HepG2 (cell line): ENCODE data around the gene AREL1. TPM values are rescaled to one million over a fixed set of nuclear protein-coding genes. Genes with fewer than 3 reads are reported as not detected.

ENCODE experiments used
- ATAC-seq: fragments of 200-7000 bp; cut with Tn5 transposase; 3 replicates; pipeline ENCODE4 v1.9.1; 2020; ENCODE audit warnings: mild to moderate bottlenecking, moderate library complexity
- BruUV-seq: library from RNA; stranded (reverse); fragments of 400-500 nt; replicated peaks from 2 replicates; lab custom pipeline; 2021; lab: Mats Ljungman, UMichigan
- CTCF ChIA-PET: fragments of 300-600 bp; formaldehyde crosslinking; extraction: SDS; loops from one replicate; lab custom pipeline; 2021; ENCODE audit warnings: low total read pairs, inconsistent platforms, low intra/inter-chr PET ratio; lab: Yijun Ruan, JAX
- POLR2A ChIA-PET: fragments of 350-600 bp; sonication (Branson Sonifier 250); formaldehyde crosslinking; loops from one replicate; lab custom pipeline; 2020; ENCODE audit warnings: antibody characterized with exemption, inconsistent platforms; lab: Yijun Ruan, JAX
- DNase-seq: peaks from one replicate; pipeline ENCODE4 v3.0.0-alpha.2; 2015; ENCODE audit warnings: low spot score
- FAIRE-seq: peaks from 3 replicates; lab custom pipeline; 2011; peaks lifted over from hg19 to GRCh38; lab: Jason Lieb, UNC
- H2AFZ ChIP-seq: one replicate; pipeline ENCODE4 v1.6.1; 2011; ENCODE audit warnings: low read length, inconsistent platforms
- H3K27ac ChIP-seq: fragments of 300-600 bp; 3 replicates; pipeline ENCODE4 v1.8.0; 2011; ENCODE audit warnings: mixed run types, mild to moderate bottlenecking, mixed read lengths, low read length, inconsistent platforms; ENCODE audit not compliant: insufficient read depth; ENCODE audit errors: extremely low read length
- H3K27me3 ChIP-seq, 2 experiments: fragments of 200-600 bp in 1 of 2; 2 replicates in 1 of 2; 3 replicates in 1 of 2; pipeline versions ENCODE4 v1.6.0 to v1.8.0; 2011; ENCODE audit warnings: low read length in 2 of 2, mild to moderate bottlenecking in 2 of 2, moderate library complexity in 2 of 2, inconsistent platforms in 1 of 2; ENCODE audit not compliant: insufficient read depth in 2 of 2, control insufficient read depth in 1 of 2
- H3K36me3 ChIP-seq, 2 experiments: fragments of 200-600 bp in 1 of 2; replicated peaks in 1 of 2; 2 replicates in 1 of 2; 3 replicates in 1 of 2; pipeline versions ENCODE4 v1.5.1 to v1.8.0; 2011; ENCODE audit warnings: low read length in 2 of 2, inconsistent platforms in 1 of 2; ENCODE audit not compliant: insufficient read depth in 2 of 2, control insufficient read depth in 1 of 2
- H3K4me1 ChIP-seq: 2 replicates; pipeline ENCODE4 v1.5.1; 2012; ENCODE audit warnings: low read length, inconsistent platforms; ENCODE audit not compliant: insufficient read depth
- H3K4me2 ChIP-seq: 2 replicates; pipeline ENCODE4 v1.6.0; 2011; ENCODE audit warnings: low read depth, low read length, inconsistent platforms
- H3K4me3 ChIP-seq, 3 experiments: fragments of 200-600 bp in 1 of 3; sonication (generic), shearing (Covaris generic) in 1 of 3; replicated peaks in 1 of 3; 2 replicates each; pipeline ENCODE4 v1.5.1; 2011 to 2016; ENCODE audit warnings: low read length in 3 of 3, inconsistent platforms in 2 of 3, low read depth in 2 of 3, mild to moderate bottlenecking in 2 of 3, control low read depth in 1 of 3, mixed read lengths in 1 of 3; ENCODE audit not compliant: insufficient read depth in 1 of 3
- H3K79me2 ChIP-seq: one replicate; pipeline ENCODE4 v1.6.1; 2011; ENCODE audit warnings: low read length, inconsistent platforms; ENCODE audit not compliant: insufficient read depth
- H3K9ac ChIP-seq: 2 replicates; pipeline ENCODE4 v1.6.0; 2011; ENCODE audit warnings: mild to moderate bottlenecking, low read depth, low read length, inconsistent platforms; ENCODE audit not compliant: insufficient read depth
- H3K9me3 ChIP-seq: 2 replicates; pipeline ENCODE4 v1.5.1; 2012; ENCODE audit warnings: mild to moderate bottlenecking, low read length
- H4K20me1 ChIP-seq: 2 replicates; pipeline ENCODE4 v1.6.0; 2011; ENCODE audit warnings: inconsistent platforms, mild to moderate bottlenecking, low read length, moderate library complexity; ENCODE audit not compliant: insufficient read depth
- FOXA1 ChIP-seq, 2 experiments: fragments of 450-650 bp in 1 of 2; sonication (generic) in 1 of 2; formaldehyde crosslinking in 1 of 2; IDR thresholded peaks; 2 replicates each; pipeline versions ENCODE4 v1.4.0 to v1.6.1; 2016 to 2020; ENCODE audit warnings: missing genetic modification reagents in 1 of 2
- GATAD2A ChIP-seq: IDR thresholded peaks from 2 replicates; pipeline ENCODE4 v1.6.1; 2016
- MED1 ChIP-seq: sonication (generic); formaldehyde crosslinking; IDR thresholded peaks from 2 replicates; pipeline ENCODE4 v1.4.0; 2020; ENCODE audit warnings: missing genetic modification reagents
- NCOA1 ChIP-seq: sonication (generic); formaldehyde crosslinking; IDR thresholded peaks from 2 replicates; pipeline ENCODE4 v1.9.0; 2021; ENCODE audit warnings: missing genetic modification reagents
- RELA ChIP-seq: sonication (generic); formaldehyde crosslinking; IDR thresholded peaks from 2 replicates; pipeline ENCODE4 v1.4.0; 2020; ENCODE audit warnings: missing genetic modification reagents
- SMAD1 ChIP-seq: sonication (generic); formaldehyde crosslinking; IDR thresholded peaks from 2 replicates; pipeline ENCODE4 v1.4.0; 2020; ENCODE audit warnings: missing genetic modification reagents, low read depth, mild to moderate bottlenecking, borderline replicate concordance
- SMAD3 ChIP-seq: sonication (generic); formaldehyde crosslinking; IDR thresholded peaks from 2 replicates; pipeline ENCODE4 v1.4.0; 2020; ENCODE audit warnings: missing genetic modification reagents
- YEATS2 ChIP-seq: sonication (generic); formaldehyde crosslinking; IDR thresholded peaks from 2 replicates; pipeline ENCODE4 v1.4.0; 2020; ENCODE audit warnings: missing genetic modification reagents, borderline replicate concordance
- ZNF543 ChIP-seq: sonication (generic); formaldehyde crosslinking; IDR thresholded peaks from 2 replicates; pipeline ENCODE4 v1.4.0; 2020; ENCODE audit warnings: mild to moderate bottlenecking, missing genetic modification reagents
- ZNF577 ChIP-seq: sonication (generic); formaldehyde crosslinking; IDR thresholded peaks from 2 replicates; pipeline ENCODE4 v1.4.0; 2020; ENCODE audit warnings: mild to moderate bottlenecking, low read depth, missing genetic modification reagents, borderline replicate concordance
- ZNF646 ChIP-seq: sonication (generic); formaldehyde crosslinking; IDR thresholded peaks from 2 replicates; pipeline ENCODE4 v1.9.0; 2021; ENCODE audit warnings: mild to moderate bottlenecking, missing genetic modification reagents
- WGBS: methylation state at CpG from one replicate; pipeline ENCODE4 v1.1.6; 2017; ENCODE audit warnings: low lambda C conversion rate; 5-methylcytosine and 5-hydroxymethylcytosine counted together
- in situ Hi-C: cut with HindIII; loops from 2 replicates; pipeline ENCODE4 v1.10.0; 2017; ENCODE audit warnings: low pct_unique_long_range_greater_than_20kb; ENCODE audit not compliant: extremely low pct_ligation_motif_present
- intact Hi-C: fragments of 100-400 bp; cut with micrococcal nuclease; formaldehyde crosslinking; loops from one replicate; pipeline ENCODE4 v1.10.0; 2022; ENCODE audit not compliant: unreplicated experiment
- polyA plus RNA-seq, 8 experiments: library from polyadenylated mRNA; depleted of rRNA in 3 of 8; stranded (reverse) in 7 of 8; unstranded in 1 of 8; fragments of >200 nt; fragmentation: Illumina TruSeq in 4 of 8; extraction: Trizol in 4 of 8; gene quantifications; 2 replicates each; pipeline versions ENCODE4 v1.2.1 to v1.2.3, GENCODE V29; 2011 to 2016; ENCODE audit warnings: low read depth in 4 of 8, missing spikeins in 1 of 8, mixed read lengths in 1 of 8; ENCODE audit not compliant: insufficient read depth in 1 of 8
- total RNA-seq, 5 experiments: library from RNA; depleted of rRNA; stranded (reverse); fragments of >200 nt; fragmentation: Illumina TruSeq; extraction: Trizol; gene quantifications; 2 replicates each; pipeline ENCODE4 v1.2.3, GENCODE V29; 2016; ENCODE audit warnings: low read depth in 1 of 5
- TF ChIP-seq, protein P1 (sequence below): sonication (generic); formaldehyde crosslinking; IDR thresholded peaks from 2 replicates; pipeline ENCODE4 v1.4.0; 2020; ENCODE audit warnings: missing genetic modification reagents

AREL1 gene
- total and polyA plus RNA-seq, 2 of the 13 experiments (the other 11 are each of a cell fraction or from before 2014, with no cell fraction given), result 21.3 to 25.4 TPM

DNA sequence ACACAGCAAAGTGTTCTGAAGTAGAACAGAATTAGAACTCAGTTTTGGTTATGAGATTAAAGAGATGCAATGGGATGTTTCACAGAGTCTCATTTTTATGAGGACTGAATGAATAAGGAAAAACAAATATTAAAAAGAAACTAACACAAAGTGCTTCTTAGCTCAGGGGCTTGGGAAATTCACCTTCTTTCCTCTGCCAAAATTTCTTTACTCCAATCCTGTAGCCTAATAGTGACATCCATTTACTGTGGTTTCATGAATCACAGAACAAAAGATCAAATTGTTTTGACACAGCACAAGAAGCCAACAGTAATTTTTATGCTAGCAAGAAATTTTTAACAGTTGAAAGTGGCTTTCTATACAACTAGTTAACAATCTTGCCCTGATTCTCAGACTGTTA lies 37.7 kb downstream of the AREL1 start:
- BruUV-seq, result no TSS peak
- Histone ChIP-seq H3K9me3 (no peaks in the 10 kb centered on the region), H3K79me2 (no peaks in the 10 kb centered on the region), H2AFZ (no peak overlapping the region), H3K4me2 (no peak overlapping the region), H3K27ac (no peak overlapping the region), H3K36me3 (peaks cover 13 to 41% of the 10 kb centered on the region in 2 experiments; a peak in 4 of 5 replicates), H3K27me3 (no peaks in the 10 kb centered on the region), H3K4me1 (no peaks in the 10 kb centered on the region), H3K9ac (no peak overlapping the region), H3K4me3 (no peak overlapping the region), H4K20me1 (no peaks in the 10 kb centered on the region)
- no peak for TF ChIP-seq GATAD2A (CRISPR knock-in tag)
- TF ChIP-seq FOXA1 (IDR thresholded peaks at IDR 0.05), result no peak
- no peak for TF ChIP-seq FOXA1 (CRISPR knock-in tag; IDR thresholded peaks at IDR 0.05)
- TF ChIP-seq MED1, result no peak
- TF ChIP-seq ZNF543 (CRISPR knock-in tag), result no peak
- no peak for TF ChIP-seq SMAD1 (CRISPR knock-in tag)
- TF ChIP-seq ZNF577 (CRISPR knock-in tag), result no peak
- TF ChIP-seq NCOA1 (CRISPR knock-in tag), result no peak
- no peak for TF ChIP-seq RELA (CRISPR knock-in tag)
- no peak for TF ChIP-seq YEATS2 (CRISPR knock-in tag)
- CTCF ChIA-PET, result no interaction called here
- POLR2A ChIA-PET, result no interaction called here
- intact Hi-C loops, result no loop called here
- DNase-seq, result no peak
- no peak for FAIRE-seq
- in situ Hi-C loops, result no loop called here
- no peak for ATAC-seq

DNA sequence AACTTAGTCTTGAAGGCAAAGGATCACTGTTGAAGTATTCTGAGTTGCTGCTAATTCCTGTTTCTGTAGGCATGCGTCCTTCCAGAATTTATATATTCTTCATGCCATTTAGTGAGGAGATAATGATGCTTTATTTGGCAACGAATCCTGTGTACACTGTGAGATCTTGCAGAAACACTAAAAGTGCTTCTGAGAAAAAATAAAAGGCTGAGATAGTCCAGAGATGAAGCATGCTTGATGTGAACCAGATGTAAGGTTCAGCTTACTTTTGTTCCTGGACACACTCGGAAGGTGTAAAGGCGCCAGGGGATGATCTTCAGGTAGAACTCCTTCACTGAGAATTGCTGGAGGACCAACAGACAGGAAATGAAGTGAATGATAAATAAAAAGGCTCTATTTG lies 39.1 kb downstream of the AREL1 start:
- no peak overlapping the region for H3K4me2 ChIP-seq
- peaks cover 14 to 54% of the 10 kb centered on the region in 2 experiments for H3K36me3 ChIP-seq
- in situ Hi-C loops (no loop called here), intact Hi-C loops (no loop called here)
- CTCF ChIA-PET, result no interaction called here
- ATAC-seq (no peak), DNase-seq (no peak), FAIRE-seq (no peak)
- no peak overlapping the region for H3K27ac ChIP-seq
- H4K20me1 ChIP-seq, result no peaks in the 10 kb centered on the region
- BruUV-seq, result no TSS peak
- H2AFZ ChIP-seq, result no peak overlapping the region
- no peaks in the 10 kb centered on the region for H3K9me3 ChIP-seq
- H3K9ac ChIP-seq, result no peak overlapping the region
- no peaks in the 10 kb centered on the region for H3K4me1 ChIP-seq
- H3K79me2 ChIP-seq, result no peaks in the 10 kb centered on the region
- H3K4me3 ChIP-seq, result no peak overlapping the region
- H3K27me3 ChIP-seq, result no peaks in the 10 kb centered on the region
- WGBS, result 96% methylated on average over 4 of the region's 4 CpGs
- POLR2A ChIA-PET, result no interaction called here
- TF ChIP-seq, protein P1, sequence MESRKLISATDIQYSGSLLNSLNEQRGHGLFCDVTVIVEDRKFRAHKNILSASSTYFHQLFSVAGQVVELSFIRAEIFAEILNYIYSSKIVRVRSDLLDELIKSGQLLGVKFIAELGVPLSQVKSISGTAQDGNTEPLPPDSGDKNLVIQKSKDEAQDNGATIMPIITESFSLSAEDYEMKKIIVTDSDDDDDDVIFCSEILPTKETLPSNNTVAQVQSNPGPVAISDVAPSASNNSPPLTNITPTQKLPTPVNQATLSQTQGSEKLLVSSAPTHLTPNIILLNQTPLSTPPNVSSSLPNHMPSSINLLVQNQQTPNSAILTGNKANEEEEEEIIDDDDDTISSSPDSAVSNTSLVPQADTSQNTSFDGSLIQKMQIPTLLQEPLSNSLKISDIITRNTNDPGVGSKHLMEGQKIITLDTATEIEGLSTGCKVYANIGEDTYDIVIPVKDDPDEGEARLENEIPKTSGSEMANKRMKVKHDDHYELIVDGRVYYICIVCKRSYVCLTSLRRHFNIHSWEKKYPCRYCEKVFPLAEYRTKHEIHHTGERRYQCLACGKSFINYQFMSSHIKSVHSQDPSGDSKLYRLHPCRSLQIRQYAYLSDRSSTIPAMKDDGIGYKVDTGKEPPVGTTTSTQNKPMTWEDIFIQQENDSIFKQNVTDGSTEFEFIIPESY, result no peak
- TF ChIP-seq ZNF646 (CRISPR knock-in tag) (no peak), SMAD3 (CRISPR knock-in tag) (no peak)
